DOHH2 (cell line): ENCODE data around the gene PKHD1.

Source experiments
- H3F3A ChIP-seq: fragments of 200-600 bp; sonication (generic), shearing (Covaris generic); 2 replicates; pipeline ENCODE4 v1.6.0; 2016; ENCODE audit warnings: antibody characterized with exemption, mild to moderate bottlenecking; ENCODE audit not compliant: control insufficient read depth, insufficient read depth
- H3K27ac ChIP-seq: fragments of 200-600 bp; sonication (generic); 2 replicates; pipeline ENCODE4 v1.5.1; 2014; ENCODE audit warnings: low read depth, mild to moderate bottlenecking, low read length, moderate library complexity
- H3K27me3 ChIP-seq: fragments of 200-600 bp; sonication (generic); 2 replicates; pipeline ENCODE4 v1.6.1; 2014; ENCODE audit warnings: mild to moderate bottlenecking, low read length, mixed read lengths; ENCODE audit not compliant: control insufficient read depth
- H3K36me3 ChIP-seq: fragments of 200-600 bp; sonication (generic); 2 replicates; pipeline ENCODE4 v1.6.1; 2014; ENCODE audit warnings: mild to moderate bottlenecking, low read length, moderate library complexity, mixed read lengths; ENCODE audit not compliant: control insufficient read depth
- H3K4me1 ChIP-seq: fragments of 200-600 bp; sonication (generic); 2 replicates; pipeline ENCODE4 v1.6.1; 2014; ENCODE audit warnings: mild to moderate bottlenecking, low read length, mixed read lengths; ENCODE audit not compliant: control insufficient read depth
- H3K4me2 ChIP-seq: fragments of 200-600 bp; sonication (generic); 2 replicates; pipeline ENCODE4 v1.6.0; 2014; ENCODE audit warnings: mild to moderate bottlenecking, low read length, moderate library complexity
- H3K4me3 ChIP-seq: fragments of 200-600 bp; sonication (generic); 2 replicates; pipeline ENCODE4 v1.5.1; 2014; ENCODE audit warnings: mild to moderate bottlenecking, low read length, mixed read lengths
- H3K79me2 ChIP-seq: fragments of 200-600 bp; sonication (generic); 2 replicates; pipeline ENCODE4 v1.6.1; 2014; ENCODE audit warnings: mild to moderate bottlenecking, low read length, mixed read lengths; ENCODE audit not compliant: control insufficient read depth
- H3K9me2 ChIP-seq: fragments of 200-600 bp; sonication (generic); replicated peaks from 2 replicates; pipeline ENCODE4 v1.6.1; 2014; ENCODE audit warnings: mild to moderate bottlenecking, low read length, mixed read lengths; ENCODE audit not compliant: control insufficient read depth
- H3K9me3 ChIP-seq: fragments of 200-600 bp; sonication (generic); 2 replicates; pipeline ENCODE4 v1.6.1; 2014; ENCODE audit warnings: antibody characterized with exemption, low read length, mixed read lengths; ENCODE audit not compliant: control insufficient read depth, insufficient read depth
- H4K20me1 ChIP-seq: fragments of 200-600 bp; sonication (generic); 2 replicates; pipeline ENCODE4 v1.6.0; 2014; ENCODE audit warnings: low read depth, mild to moderate bottlenecking, antibody characterized with exemption, low read length, moderate library complexity; ENCODE audit not compliant: control insufficient read depth, insufficient read depth
- EZH2phosphoT487 ChIP-seq: fragments of 200-600 bp; sonication (generic); IDR thresholded peaks from 2 replicates; pipeline ENCODE4 v1.6.1; 2017; ENCODE audit warnings: borderline replicate concordance, mild to moderate bottlenecking, antibody characterized with exemption, low read length, moderate library complexity, mixed read lengths
- TF ChIP-seq, protein P1 (sequence below): fragments of 200-600 bp; sonication (generic); IDR thresholded peaks from one replicate; pipeline ENCODE4 v1.5.1; 2014; ENCODE audit warnings: antibody characterized with exemption, mild to moderate bottlenecking, low read depth, low read length; ENCODE audit not compliant: poor library complexity, severe bottlenecking

PKHD1 gene

DNA sequence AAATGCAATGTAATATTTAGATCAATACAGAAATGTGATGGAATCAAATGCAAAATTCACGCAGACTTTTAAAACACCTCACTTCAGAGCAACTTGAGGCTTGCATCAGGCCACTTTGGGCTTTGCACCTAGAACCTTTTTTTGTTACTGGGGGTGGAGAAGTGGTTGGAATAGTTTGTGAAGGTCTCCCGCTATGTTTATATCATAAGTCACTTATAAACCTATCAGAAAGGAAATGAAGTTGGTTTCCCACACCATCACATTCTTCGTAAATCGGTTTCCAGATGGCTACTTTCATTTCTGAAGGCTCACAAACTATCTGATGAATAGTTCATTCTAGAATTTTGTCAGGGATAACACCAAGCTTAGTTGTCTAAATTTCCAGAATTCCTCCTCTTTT lies 74.8 kb downstream of the PKHD1 start:
- TF ChIP-seq EZH2phosphoT487, result no peak
- TF ChIP-seq, protein P1, sequence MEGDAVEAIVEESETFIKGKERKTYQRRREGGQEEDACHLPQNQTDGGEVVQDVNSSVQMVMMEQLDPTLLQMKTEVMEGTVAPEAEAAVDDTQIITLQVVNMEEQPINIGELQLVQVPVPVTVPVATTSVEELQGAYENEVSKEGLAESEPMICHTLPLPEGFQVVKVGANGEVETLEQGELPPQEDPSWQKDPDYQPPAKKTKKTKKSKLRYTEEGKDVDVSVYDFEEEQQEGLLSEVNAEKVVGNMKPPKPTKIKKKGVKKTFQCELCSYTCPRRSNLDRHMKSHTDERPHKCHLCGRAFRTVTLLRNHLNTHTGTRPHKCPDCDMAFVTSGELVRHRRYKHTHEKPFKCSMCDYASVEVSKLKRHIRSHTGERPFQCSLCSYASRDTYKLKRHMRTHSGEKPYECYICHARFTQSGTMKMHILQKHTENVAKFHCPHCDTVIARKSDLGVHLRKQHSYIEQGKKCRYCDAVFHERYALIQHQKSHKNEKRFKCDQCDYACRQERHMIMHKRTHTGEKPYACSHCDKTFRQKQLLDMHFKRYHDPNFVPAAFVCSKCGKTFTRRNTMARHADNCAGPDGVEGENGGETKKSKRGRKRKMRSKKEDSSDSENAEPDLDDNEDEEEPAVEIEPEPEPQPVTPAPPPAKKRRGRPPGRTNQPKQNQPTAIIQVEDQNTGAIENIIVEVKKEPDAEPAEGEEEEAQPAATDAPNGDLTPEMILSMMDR, result no peak
- Histone ChIP-seq H4K20me1 (no peaks in the 10 kb centered on the region), H3K4me2 (no peak overlapping the region), H3K4me3 (no peak overlapping the region), H3K4me1 (no peaks in the 10 kb centered on the region), H3K79me2 (no peaks in the 10 kb centered on the region), H3K27me3 (peaks cover 4% of the 10 kb centered on the region; the same call in 1 of the 2 replicates), H3K9me3 (no peaks in the 10 kb centered on the region), H3K36me3 (no peaks in the 10 kb centered on the region), H3K9me2 (no peaks in the 10 kb centered on the region; the same call in 1 of the 2 replicates), H3F3A (no peaks in the 10 kb centered on the region), H3K27ac (no peak overlapping the region)

DNA sequence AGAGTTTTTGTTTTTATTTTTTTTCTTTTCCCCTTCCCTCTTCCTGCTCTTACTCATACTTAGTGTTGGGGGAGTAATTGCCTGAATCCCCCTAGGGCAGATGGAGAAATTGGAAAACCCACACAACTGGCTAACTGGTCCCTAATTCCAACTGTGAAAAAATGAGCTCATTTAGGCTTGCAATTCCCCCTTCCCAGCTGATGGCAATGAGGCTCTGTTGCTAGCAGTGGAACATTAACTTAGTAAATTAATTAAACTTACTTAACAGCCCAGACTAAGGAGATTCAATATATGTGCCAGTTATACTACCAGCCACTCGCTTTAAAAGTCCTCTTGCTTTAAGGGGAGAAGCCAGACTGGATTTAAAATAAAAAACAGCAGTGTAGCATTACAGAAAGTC lies 76.6 kb downstream of the PKHD1 start:
- H3K4me2 ChIP-seq, result no peak overlapping the region
- H3K9me2 ChIP-seq, result no peaks in the 10 kb centered on the region; the same call in 1 of the 2 replicates
- no peaks in the 10 kb centered on the region for H3K9me3 ChIP-seq
- H3K36me3 ChIP-seq, result no peaks in the 10 kb centered on the region
- H3K79me2 ChIP-seq, result no peaks in the 10 kb centered on the region
- TF ChIP-seq, protein P1, result no peak
- TF ChIP-seq EZH2phosphoT487, result no peak
- no peak overlapping the region for H3K27ac ChIP-seq
- H3F3A ChIP-seq, result no peaks in the 10 kb centered on the region
- no peaks in the 10 kb centered on the region for H3K4me1 ChIP-seq
- H4K20me1 ChIP-seq, result no peaks in the 10 kb centered on the region
- H3K4me3 ChIP-seq, result no peak overlapping the region
- H3K27me3 ChIP-seq, result no peaks in the 10 kb centered on the region

DNA sequence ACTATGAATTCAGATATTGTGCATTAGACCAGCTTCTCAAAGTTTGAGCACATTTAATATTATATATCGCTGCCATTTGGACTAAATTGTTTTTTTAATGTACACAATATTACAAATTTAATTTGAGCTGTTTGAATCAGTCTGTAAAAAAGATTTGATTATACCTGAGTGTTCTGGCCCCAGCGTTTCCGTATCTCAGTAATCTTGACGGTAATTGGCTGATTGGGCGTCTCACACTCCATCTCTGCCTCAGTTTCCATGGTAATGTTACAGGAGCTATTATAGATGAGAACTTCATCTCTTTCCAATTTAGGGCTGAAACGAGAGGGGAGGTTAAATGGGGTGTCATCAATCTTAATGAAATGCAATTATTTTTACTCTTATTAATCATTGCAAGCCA lies 77.3 kb downstream of the PKHD1 start:
- TF ChIP-seq, protein P1, result no peak
- no peak for TF ChIP-seq EZH2phosphoT487
- Histone ChIP-seq H3K4me2 (no peak overlapping the region), H3K4me3 (no peak overlapping the region), H3K36me3 (no peaks in the 10 kb centered on the region), H3K9me2 (no peaks in the 10 kb centered on the region; the same call in 1 of the 2 replicates), H3F3A (no peaks in the 10 kb centered on the region), H3K9me3 (no peaks in the 10 kb centered on the region), H3K27ac (no peak overlapping the region), H3K4me1 (no peaks in the 10 kb centered on the region), H3K79me2 (no peaks in the 10 kb centered on the region), H4K20me1 (no peaks in the 10 kb centered on the region), H3K27me3 (no peaks in the 10 kb centered on the region)
